ENCODE measurements around the gene PHACTR3.
A peak's percentile ranks its signal among the peaks of the same experiment; 100 is the strongest.

PHACTR3 gene

DNA sequence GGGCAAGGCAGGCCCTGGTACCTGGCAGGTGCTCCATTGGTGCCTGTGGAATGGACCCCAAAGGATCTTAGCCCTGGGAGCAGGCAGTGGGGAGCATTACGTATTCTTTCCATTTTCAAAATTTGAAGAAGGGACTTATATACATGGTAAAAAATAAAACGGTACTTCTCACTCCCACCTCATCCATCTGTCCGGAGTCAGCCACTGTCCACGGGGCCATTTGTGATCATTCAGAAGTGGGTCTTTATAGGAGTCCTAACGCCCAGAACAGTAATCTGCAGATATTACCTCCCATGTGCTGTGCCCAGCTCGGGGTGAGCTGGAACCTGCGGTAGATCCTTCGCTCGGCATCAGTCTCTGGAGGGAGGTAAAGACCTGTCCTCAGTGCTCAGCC lies 218.7 kb downstream of the PHACTR3 start:
- DNase-seq = no peak

DNA sequence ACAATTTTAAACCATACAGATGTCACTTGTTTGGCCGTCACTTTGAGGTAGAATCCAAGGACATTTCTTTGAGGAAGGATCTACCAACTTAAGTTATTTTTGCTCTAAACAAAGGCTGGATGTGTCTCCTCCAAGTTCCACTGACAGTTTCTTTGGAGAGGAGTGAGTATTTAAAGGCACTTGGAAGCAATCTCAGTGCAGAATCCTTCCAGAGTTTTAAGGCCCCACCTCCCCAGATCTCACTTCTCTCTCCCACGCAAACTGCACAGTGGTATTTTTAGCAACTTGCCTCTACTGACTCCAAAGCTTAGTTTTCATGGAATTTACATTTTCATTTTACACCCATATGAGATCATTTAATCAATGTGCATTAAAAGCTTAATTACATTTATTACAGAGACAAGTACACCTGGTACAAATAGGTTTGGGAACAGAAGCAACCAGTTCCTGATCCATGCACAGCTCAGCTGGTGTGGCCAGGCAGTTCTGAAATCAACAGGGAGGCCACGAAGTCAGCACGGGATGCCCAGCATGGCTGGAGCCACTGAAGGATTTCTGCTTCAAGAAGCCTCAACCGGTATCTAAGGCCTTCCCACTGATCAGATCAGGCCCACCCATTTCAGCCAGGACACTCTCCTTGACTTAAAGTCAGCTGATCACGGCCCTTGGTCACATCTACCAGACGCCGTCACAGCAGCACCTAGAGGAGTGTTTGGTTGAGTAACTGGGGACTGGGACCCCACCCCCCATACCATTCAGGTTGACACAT lies 219.3 kb downstream of the PHACTR3 start:
- DNase-seq = no peak

DNA sequence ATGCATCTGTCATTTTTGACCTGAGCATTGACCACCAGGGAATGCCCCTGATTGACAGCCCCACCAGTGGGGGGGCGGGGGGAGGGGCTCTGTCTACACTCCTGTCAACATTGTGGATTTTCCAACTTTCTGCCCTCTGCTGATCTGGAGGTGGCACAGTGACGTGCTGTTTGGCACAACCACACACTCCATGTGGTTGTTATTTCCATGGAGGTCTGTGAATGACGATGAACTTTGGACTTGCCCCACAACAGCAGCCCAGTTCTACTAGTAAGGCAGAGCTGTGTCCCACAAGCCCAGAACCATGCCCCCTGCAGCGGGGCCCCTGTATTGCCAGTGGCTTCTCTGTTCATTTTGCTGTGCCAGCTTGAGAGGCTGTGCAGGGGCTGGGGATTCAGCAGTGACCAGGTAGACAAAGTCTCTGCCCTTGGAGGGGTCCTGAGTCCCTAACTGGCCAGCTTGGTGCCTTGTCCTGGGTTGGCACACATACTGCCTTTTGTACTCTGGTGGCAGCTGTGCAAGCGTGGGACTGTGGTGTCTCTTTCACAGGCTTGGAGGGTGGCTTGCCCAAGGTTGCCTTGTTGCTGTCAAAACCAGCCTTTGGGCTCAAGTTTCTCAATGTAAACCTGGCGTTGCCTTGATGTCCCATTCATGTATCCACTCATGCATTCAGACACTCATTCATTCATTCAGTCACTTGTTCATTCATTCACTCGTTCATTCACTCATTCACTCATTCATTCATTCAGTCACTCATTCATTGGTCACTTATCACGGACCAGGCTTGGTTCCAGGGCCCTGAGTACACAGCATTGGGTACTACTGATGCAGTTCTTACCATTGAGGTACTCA lies 220.6 kb downstream of the PHACTR3 start:
- no peak for DNase-seq

DNA sequence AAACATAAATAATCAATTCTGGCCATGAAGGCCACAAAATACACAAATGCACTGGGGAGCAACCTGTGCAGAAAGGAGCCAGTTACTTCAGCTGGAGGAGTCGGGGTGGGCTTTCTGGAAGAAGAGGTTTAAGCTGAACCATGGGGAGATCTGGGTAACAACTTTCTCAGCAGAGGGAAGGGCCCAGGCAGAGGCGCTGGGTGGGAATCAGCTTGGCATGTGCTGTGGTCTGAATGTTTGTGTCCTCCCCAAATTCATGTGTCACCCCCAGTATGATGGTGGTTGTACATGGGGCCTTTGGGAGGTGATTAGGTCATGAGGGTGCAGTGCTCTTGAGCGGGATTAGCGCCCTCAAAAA lies 221.2 kb downstream of the PHACTR3 start:
- no peak for DNase-seq

DNA sequence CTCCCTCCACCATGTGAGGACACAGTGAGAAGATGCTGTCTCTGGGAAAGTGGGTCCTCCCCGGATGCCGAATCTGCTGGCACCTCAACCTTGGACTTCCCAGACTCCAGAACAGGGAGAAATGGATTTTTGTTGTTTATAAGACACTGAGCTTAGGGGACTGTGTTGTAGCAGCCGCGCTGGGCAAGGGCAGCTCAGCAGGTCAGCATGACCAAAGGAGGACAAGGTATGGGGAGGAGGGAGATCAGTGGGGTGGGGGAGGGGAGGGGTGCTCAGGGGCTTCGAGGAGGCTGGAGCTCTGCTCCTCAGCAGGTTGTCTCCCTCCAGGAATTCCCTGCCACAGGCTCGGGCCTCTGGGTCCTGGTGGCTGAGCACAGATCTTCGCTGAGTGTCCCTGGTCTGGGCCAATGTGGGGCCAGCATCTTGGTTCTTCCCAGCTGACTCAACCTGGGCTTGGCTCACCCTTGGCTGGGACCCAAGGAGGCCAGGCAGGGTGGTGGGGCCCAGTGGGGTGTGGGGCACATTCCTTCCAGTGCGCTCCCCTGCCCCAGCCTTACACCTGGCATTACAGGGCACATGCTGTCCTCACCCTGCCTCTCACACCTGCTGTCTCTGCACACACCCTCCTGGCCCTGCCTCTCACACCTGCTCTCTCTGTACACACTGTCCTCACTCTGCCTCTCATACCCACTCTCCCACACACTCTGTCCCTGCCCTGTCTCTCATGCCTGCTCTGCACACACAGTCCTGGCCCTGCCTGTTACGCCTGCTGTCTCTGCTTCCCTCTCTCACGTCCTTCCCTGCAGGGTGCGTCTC lies 221.8 kb downstream of the PHACTR3 start:
- DNase-seq = peak; percentile 91

DNA sequence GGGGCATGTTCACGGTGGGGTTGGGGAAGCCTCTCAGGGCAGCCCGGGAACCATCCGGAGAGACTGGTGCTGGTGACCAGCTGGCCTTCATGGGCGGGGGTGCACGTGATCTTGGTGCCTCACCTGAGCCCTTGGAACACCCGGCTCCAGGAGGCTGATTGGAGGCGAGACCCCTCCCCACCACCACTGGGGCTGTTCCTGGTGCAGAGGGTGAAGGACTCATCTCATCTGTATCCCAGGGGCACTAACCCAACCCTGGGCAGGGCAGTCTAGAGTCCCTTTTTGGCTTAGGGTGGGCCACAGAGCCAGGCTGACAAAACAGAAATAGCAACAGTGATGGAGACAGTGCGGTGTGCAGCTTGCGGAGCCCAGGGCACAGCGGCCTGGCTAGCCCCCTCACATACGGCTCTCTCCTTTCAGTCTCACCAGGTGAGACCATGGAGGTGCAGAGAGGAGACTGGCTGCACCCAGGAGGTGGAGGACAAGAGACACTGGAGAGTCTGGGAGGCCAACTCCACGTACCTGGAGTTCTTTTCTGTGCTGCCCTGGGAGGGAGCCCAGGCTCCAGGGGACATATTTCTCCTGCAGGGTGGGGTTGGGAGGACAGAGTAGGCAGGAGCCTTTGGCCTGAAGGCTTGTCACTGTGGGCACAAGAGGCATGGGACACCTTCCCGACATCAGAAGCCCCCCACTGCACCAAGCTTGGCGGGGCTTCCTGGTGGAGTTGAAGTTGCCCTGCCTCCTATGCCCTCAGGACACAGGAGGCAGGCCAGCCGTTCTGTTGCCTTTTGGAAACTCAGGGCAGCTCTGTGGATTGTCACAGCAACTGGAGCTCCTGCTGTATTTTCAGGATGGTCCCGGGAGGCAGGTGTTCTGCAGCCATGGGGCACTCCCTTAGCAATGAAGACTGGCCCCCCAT lies 223.1 kb downstream of the PHACTR3 start:
- no peak for DNase-seq

DNA sequence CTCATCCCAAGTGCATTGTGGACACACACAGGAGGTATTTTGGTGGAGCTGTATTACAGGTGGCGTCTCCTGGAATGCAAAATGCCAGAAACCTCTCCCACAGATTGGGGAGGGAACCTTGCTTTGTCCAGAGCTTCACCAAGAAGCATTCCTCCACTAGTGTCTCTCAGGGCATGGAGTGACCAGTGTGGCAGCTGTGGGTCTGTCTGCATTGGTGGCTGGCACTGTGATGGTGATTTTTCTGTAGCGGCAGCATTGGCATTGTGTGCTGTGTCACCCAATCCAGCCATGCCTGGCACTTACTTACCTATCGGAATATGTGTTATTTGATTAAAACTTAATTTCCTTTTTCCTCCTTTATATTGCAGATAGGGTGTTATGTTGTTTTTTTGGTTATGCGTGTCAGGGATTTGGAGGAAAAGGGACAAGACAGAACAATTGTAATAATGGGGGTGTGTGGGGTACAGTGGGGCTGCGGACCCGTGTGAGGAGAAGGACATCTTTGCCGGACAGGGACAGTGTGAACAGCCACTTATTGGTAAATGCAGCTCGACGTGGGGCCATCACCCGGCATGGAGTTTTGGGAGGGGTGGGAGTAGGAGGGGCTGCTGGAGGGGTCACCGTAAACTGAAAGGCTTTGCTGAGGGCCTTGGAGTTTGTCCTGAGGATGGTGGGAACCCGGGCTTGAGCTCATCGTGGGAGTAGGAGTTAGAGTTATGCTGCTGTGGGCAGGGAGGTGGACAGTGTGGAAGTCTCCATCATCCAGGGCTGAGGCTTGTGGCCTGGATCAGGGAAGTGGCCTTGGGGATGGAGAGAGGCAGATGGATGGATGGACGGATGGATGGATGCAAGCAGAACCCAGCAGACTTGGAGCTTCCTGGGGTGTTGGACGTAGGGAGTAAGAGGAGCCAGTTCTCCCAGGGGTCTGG lies 224.0 kb downstream of the PHACTR3 start:
- DNase-seq = no peak

DNA sequence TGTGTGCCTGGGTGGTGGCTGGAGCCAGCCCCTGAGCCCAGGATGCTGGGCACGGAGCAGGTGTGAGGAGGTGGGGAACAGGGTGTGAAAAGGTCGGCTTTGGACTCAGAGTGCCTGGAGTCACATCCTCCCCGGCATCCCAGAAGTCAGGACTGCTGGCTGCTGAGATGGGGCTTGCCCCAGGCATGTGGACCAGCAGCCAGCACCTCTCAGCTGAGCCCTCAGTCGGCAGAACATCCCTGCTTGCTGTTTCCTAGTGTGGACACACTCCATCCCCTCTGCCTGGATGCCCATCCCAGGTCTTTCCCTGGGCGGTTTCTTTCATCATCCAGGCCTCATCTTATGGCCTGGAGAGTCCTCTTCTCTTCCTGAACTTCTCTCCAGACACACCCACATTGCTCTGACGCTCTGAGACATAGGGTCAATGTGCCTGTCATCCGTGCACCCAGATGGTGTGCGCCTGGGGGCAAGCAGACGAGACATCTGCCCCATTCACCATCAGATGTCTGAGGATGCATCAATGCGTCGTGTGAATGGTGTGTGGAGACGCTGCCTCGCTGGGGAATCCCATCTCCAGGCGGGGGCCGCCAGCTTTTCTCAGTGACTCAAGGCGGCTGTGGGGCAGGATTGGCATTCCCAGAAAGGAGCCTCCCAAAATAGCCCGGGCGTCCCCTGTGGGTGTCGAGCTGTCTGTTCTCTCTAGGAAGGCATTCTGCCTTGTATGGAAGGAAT lies 224.9 kb downstream of the PHACTR3 start:
- no peak for DNase-seq

DNA sequence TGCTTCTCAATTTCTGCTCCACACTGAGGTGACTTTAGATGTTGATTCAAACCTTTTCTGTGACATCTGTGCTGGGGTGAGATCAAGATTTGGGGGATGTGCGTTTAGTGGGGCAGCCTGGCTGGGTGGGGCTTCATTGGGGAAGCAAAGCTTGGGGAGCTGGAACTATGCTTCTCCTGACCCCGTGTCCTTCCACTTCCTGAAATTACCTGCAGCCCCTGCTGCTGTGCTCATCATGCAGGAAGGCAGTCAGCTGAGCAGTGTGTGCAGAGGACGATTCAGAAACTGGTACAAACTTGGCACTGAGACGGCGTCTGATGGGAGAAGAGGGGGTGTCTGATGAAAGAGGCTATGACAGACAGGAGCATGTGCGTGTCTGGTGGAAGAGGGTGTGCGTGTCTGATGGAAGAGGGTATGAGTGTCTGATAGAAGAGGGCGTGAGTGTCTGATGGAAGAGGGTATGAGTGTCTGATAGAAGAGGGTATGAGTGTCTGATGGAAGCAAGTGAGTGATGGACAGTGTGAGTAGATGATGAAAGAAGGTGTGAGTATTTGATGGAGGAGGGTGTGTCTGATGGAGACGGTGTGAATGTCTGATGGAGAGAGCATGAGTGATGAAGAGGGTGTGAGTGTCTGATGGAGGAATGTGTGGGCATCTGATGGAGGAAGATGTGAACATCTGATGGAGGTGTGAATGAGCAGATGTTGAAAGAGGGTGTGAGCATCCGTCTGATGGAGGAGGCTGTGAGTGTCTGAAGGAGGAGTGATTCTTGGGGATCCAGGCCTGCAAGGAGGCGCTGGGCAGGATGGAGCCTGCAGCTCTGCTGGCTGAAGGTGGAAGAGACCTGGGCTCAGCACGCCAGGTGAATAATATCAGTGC lies 225.7 kb downstream of the PHACTR3 start:
- DNase-seq = no peak

DNA sequence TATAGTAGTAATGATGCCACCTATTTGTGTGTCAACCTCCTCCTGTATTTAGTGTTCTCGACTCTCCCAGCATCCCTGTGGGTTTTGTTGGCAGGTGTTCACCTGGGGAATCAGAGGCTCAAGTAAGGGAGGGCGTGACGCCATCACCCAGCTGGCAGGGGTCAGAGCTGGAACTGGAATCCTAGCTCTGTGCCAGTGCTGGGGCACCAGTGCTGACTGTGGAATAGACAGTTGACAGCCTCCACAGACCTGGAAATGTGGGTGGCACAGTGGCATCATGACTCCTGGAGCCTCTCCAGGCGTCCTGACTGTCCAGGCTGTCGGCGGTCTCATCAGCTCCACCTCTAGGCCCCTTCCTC lies 226.3 kb downstream of the PHACTR3 start:
- peak; percentile 63 for DNase-seq

DNA sequence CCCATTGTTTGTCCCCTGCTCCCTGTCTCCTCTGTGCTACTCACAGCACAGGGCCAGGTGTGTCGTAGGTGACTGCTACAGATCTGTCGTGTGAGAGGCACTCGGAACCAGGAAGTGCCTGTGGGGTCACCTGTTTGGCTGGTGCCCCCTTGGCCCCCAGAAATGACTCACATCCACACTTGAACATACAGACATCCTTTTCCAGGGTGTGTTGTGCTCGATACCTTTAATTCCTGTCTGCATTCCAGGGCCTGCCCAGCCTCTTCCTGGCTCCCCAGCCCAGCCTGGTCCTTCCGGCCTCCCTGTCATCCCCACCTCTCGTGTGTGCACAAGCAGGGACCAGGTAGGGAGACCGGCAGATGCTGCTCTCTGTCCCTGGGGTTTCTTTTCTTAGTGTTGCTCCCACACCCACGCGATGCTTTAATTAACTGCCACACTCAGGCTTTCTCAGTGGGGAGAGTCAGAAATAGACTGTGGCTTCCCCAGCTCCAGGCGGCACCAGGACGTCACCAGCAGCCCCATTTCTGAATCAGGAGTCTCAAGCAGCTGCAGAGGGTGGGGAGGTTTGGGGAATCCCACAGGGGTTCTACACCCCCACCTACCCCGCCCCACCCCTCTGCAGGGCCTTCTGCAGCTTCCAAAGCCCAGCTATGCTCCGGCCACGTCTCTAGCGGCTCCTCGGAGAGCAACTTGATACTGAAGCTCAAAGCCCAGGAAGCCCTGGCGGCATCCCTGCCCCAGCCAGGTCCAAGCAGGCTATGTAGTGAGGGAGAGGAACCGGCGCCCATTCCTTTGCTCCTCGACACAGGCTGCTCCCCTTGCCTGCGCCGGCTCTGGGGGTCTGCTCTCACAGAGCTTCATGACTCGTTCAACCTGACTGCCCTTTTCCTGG lies 226.9 kb downstream of the PHACTR3 start:
- peak; percentile 68 for DNase-seq

DNA sequence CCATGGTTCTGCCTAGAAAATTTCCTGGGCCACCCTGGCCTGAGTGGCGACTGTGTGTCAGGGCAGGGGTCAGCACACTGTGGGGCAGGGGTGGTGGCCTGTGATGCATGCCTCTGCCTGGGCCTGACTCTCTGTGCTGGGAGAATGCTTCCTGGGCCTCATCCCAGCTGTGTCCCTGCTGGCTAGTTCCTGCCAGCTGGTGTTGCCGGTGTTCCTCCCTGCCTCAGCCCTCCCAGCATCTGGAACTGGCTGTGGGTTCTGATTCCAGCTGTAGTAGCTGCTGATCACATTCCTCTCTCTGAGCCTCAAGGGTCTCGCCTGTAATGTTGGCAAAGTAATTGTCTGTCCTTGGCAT lies 227.6 kb downstream of the PHACTR3 start:
- DNase-seq = no peak

DNA sequence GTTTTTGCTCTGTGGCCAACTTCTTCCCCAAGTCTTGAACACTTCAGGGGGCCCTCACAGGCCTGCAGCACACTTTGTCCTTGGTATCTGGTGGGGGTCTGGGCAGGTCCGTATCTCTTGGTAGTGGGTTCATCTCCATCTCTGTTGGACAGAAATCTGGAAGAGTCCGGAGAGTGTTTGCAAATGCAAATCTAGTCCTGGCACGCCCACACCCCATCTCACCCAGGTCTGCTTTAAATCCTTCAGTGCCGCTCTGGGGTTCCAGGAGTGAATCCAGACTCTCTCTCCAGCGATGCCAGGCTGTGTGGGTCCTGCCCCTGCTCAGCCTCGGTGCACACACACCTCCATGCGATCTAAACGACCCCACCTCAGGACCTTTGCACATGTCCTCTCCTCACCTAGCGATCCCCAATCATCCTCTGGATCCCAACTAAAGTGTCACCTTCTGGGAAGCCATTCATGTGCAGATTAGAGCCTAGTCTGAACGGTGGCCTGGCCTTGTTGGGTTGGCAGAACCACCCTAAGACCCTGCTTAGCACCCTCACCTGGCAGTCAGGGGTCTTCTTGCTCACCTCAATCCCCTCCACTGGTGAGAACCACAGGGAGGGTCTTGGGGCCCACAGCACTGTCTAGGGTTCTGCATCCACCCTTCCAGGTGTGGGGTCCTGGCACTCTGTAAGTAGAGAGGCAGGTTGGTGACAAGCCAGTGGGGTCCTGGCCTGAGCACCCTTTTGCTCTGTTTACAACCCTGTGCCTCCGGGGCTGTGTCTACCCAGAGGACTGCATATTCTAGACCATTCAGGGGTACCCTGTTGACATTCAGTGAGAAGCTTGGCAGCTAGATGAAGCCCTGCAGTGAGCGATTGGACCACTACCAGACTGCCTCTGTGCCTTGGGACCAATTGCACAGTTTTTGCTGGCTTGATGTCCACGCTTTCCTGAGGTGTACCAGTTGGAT lies 228.3 kb downstream of the PHACTR3 start:
- no peak for DNase-seq

DNA sequence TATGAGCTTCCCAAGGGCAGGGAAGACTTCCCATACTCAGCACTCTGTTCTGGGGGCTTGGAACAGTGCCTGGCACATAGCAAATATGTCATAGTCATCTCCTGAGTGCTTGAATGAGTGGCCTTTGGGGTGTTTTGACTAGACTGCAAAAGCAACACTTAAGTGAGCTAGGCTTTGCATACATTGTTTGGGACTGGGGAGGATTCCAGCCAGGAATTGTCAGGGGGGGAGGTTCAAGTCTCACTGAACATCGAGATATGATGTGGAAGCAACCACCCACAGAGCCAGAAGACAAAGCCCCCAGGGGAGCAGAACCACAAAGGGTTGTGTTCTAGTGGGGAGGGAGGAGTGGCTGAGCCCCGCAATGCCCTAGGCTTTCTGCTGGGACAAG lies 230.7 kb downstream of the PHACTR3 start:
- DNase-seq = no peak

DNA sequence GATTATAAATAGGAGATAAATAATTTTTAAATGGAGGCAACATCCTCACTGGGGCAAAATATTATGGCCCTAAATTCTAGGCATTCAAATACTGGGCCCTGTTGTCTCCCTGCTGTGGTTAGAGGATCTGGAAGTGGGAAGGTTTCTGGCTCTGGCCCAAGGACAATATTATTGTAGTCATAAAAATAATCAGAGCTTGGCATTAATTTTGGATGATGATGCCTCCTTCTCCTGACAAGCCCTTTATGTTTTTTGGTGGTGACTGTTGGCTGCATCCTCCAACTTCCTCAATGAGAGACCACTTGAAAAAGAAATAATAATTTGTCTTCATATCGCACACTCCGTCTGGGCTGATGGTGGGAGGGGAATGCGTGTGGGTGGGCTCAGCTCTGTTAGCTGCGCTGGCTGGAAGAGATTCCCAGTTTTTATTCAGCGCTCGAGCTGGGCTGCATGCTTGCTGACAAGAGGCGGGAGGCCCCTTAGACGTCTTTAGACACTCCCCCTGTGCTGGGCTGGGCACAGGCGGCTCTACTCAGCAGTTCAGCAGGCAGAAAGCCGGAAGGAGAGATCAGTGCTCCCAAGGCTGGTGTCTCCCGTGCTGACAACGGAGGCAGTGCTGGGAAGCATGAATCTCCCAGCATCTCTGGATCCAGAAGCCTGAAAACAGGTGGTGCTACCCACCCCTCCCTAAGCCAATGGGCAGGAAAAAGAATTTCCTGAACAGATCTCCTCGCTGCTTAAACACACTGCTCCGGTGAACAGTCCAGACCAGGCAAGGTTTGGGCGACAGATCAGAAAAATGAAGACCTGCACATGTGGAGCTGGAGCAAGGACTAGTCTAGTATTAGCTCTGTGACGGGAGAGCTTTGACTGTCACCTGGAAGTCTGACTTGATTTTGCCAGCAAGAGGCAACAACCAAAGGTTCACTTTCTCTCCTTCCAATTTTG lies 231.4 kb downstream of the PHACTR3 start:
- peak; percentile 70 for DNase-seq

DNA sequence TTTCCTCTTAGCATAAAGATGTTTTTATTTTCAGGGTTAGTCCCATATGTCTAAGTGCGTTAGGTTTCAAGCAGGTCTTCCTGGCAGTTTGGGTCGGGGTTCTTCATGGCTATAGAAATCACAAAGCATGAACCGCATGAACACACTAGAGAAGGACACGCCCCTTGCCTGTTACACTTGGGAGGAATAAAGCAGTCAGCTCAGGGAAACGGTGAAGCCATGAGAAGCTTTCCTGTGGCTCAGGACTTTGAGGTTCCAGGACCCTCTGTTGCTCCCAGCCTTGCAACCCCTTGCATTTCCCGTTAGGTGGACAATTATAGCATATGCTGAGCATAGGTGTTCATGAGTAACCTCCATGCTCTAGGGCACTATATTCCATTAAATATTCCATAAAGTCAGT lies 232.4 kb downstream of the PHACTR3 start:
- peak; percentile 44 for DNase-seq

Data from DMS153 (cell line).